Neural progenitor cell (in vitro differentiated cells): ENCODE results near the gene TNS3. TPM values are rescaled to one million over a fixed set of nuclear protein-coding genes. Genes with fewer than 3 reads are reported as not detected.

ENCODE experiments used
- DNase-seq: peaks from one replicate; pipeline ENCODE4 v3.0.0-alpha.2; 2016; ENCODE audit warnings: low spot score
- H2AFZ ChIP-seq: fragments of 200-600 bp; sonication (generic); replicated peaks from 2 replicates; pipeline ENCODE4 v1.6.1; 2016; ENCODE audit warnings: antibody characterized with exemption
- H3F3A ChIP-seq: fragments of 200-600 bp; sonication (generic); 2 replicates; pipeline ENCODE4 v1.6.1; 2016; ENCODE audit warnings: antibody characterized with exemption, low read depth
- H3K27ac ChIP-seq: fragments of 200-600 bp; sonication (generic); 2 replicates; pipeline ENCODE4 v1.5.1; 2016; ENCODE audit warnings: mild to moderate bottlenecking
- H3K27me3 ChIP-seq: fragments of 200-600 bp; sonication (generic); 2 replicates; pipeline ENCODE4 v1.6.1; 2016; ENCODE audit warnings: mild to moderate bottlenecking, moderate library complexity
- H3K36me3 ChIP-seq: fragments of 200-600 bp; sonication (generic); 2 replicates; pipeline ENCODE4 v1.5.1; 2016
- H3K4me1 ChIP-seq: fragments of 200-600 bp; sonication (generic); 2 replicates; pipeline ENCODE4 v1.6.1; 2016; ENCODE audit warnings: mixed run types
- H3K4me2 ChIP-seq: fragments of 200-600 bp; sonication (generic); 2 replicates; pipeline ENCODE4 v1.6.1; 2016
- H3K4me3 ChIP-seq: fragments of 200-600 bp; sonication (generic); 2 replicates; pipeline ENCODE4 v1.5.1; 2016
- H3K79me2 ChIP-seq: fragments of 200-600 bp; sonication (generic); 2 replicates; pipeline ENCODE4 v1.6.1; 2016; ENCODE audit warnings: low read depth
- H3K9ac ChIP-seq: fragments of 200-600 bp; sonication (generic); 2 replicates; pipeline ENCODE4 v1.6.1; 2016
- H3K9me3 ChIP-seq: fragments of 200-600 bp; sonication (generic); 2 replicates; pipeline ENCODE4 v1.5.1; 2016; ENCODE audit warnings: low read depth
- H4K20me1 ChIP-seq: fragments of 200-600 bp; sonication (generic); 2 replicates; pipeline ENCODE4 v1.6.1; 2016; ENCODE audit warnings: low read depth
- H3K27ac Mint-ChIP-seq: 3 replicates; pipeline ENCODE4 v1.8.0; 2021; ENCODE audit warnings: mixed read lengths
- H3K27me3 Mint-ChIP-seq: 2 replicates; pipeline ENCODE4 v1.8.0; 2022; ENCODE audit warnings: low read depth, mild to moderate bottlenecking, inconsistent platforms, moderate library complexity, mixed read lengths; ENCODE audit not compliant: insufficient read depth
- H3K36me3 Mint-ChIP-seq: 3 replicates; pipeline ENCODE4 v1.8.0; 2021; ENCODE audit warnings: mixed read lengths
- H3K4me1 Mint-ChIP-seq: 3 replicates; pipeline ENCODE4 v1.8.0; 2021; ENCODE audit warnings: mixed read lengths
- H3K4me3 Mint-ChIP-seq: 3 replicates; pipeline ENCODE4 v1.8.0; 2021; ENCODE audit warnings: mild to moderate bottlenecking, moderate library complexity, mixed read lengths
- H3K9me3 Mint-ChIP-seq: 3 replicates; pipeline ENCODE4 v1.8.0; 2020; ENCODE audit warnings: mixed read lengths
- EZH2 ChIP-seq: fragments of 200-600 bp; sonication (generic); IDR thresholded peaks from 2 replicates; pipeline ENCODE4 v1.6.1; 2017; ENCODE audit warnings: antibody characterized with exemption, mild to moderate bottlenecking, moderate library complexity
- EZH2phosphoT487 ChIP-seq: fragments of 200-600 bp; sonication (generic); IDR thresholded peaks from 2 replicates; pipeline ENCODE4 v1.6.1; 2017; ENCODE audit warnings: antibody characterized with exemption
- total RNA-seq: library from RNA; depleted of rRNA; stranded (reverse); fragments of >200 nt; gene quantifications from 2 replicates; pipeline ENCODE4 v1.2.3, GENCODE V29; 2015; ENCODE audit warnings: low replicate concordance
- TF ChIP-seq, protein P1 (sequence below): fragments of 200-600 bp; sonication (generic); IDR thresholded peaks from 2 replicates; pipeline ENCODE4 v1.5.1; 2017; ENCODE audit warnings: antibody characterized with exemption, mild to moderate bottlenecking

TNS3 gene
- total RNA-seq, 1 donor from 2014 or later = 15.0 TPM

DNA sequence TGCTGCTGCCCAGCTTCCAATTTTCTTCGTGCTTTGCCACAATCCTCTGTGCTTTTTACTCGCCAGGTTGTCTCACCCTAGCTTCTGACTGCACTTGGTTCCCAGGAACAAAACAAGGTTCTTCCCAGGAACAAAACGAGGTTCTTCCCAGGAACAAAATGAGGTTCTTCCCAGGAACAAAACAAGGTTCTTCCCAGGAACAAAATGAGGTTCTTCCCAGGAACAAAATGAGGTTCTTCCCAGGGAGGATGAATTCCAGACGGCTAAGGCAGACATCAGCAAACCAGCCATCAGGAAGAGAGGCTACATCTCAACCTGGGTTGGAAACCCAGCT, 41.9 kb downstream of the TNS3 start:
- H3K9me3 ChIP-seq = no peaks in the 10 kb centered on the region
- Mint-ChIP-seq H3K9me3 (no peaks in the 10 kb centered on the region), H3K4me1 (peaks cover 41% of the 10 kb centered on the region), H3K27me3 (peaks cover 24% of the 10 kb centered on the region), H3K36me3 (no peaks in the 10 kb centered on the region), H3K27ac (no peak overlapping the region), H3K4me3 (no peak overlapping the region)
- H3K4me1 ChIP-seq = peaks cover 32% of the 10 kb centered on the region
- no peak overlapping the region for H3K4me3 ChIP-seq
- H3K79me2 ChIP-seq = no peaks in the 10 kb centered on the region
- no peaks in the 10 kb centered on the region for H3K36me3 ChIP-seq
- no peak overlapping the region for H2AFZ ChIP-seq
- no peak overlapping the region for H3K4me2 ChIP-seq
- peaks cover 7% of the 10 kb centered on the region for H4K20me1 ChIP-seq
- DNase-seq = no peak
- no peak for TF ChIP-seq EZH2
- TF ChIP-seq EZH2phosphoT487 = no peak
- TF ChIP-seq, protein P1, sequence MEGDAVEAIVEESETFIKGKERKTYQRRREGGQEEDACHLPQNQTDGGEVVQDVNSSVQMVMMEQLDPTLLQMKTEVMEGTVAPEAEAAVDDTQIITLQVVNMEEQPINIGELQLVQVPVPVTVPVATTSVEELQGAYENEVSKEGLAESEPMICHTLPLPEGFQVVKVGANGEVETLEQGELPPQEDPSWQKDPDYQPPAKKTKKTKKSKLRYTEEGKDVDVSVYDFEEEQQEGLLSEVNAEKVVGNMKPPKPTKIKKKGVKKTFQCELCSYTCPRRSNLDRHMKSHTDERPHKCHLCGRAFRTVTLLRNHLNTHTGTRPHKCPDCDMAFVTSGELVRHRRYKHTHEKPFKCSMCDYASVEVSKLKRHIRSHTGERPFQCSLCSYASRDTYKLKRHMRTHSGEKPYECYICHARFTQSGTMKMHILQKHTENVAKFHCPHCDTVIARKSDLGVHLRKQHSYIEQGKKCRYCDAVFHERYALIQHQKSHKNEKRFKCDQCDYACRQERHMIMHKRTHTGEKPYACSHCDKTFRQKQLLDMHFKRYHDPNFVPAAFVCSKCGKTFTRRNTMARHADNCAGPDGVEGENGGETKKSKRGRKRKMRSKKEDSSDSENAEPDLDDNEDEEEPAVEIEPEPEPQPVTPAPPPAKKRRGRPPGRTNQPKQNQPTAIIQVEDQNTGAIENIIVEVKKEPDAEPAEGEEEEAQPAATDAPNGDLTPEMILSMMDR = no peak
- H3K27me3 ChIP-seq = peaks cover 14% of the 10 kb centered on the region
- H3K9ac ChIP-seq = no peak overlapping the region
- peaks cover 32% of the 10 kb centered on the region for H3F3A ChIP-seq
- H3K27ac ChIP-seq = no peak overlapping the region

DNA sequence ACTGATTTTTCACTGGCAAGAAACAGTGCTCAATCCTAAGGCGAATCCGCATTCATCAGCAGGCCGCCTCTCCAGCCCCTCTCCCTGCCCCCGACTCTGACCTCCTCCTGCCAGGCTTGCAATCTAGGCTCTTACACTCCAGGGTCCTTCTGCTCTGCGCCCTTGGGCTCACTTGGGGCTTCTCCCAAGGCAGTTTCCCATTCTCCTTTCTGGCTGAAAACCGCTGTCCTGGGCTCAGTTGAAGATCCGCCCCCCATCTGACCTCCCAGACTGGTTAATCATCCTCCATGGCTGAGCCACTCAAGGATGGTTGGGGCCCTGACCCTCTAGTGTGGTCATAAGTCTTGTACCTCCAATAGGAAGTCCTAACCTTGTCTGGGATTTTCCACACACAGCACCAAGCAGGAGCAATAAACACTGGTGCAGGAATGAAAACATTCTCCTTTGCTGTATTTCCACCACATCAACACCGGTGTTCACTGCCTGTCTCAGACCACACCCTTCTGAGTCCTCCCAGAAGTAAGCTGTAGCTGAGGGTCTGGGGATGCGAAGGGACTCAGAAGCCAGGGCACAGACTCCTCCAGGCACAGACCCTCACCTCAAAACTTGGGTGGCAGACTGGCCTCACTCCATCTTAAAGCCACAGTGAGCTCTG, 42.4 kb downstream of the TNS3 start:
- no peak overlapping the region for H3K9ac ChIP-seq
- no peak overlapping the region for H3K4me2 ChIP-seq

DNA sequence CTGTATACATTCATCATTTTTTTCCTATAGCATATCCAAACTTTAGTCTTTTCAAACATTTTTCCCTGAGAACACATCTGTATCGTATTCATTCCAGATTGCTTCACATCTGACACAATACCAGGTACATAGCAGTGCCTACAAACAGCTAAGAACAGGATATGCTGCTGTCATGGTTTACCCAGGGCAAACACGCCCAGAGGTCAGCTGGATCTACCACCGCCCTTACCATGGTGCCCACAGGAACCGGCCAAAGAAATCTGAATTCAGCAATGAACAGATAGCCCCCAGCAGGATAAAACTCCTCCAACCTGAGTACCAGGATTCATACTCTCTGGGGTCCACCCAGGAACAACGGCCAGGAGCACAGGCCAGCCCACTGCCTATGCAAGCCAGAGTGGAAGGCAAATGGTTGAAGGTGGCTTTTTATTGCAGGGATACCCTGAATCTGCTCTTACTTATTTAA, 43.0 kb downstream of the TNS3 start:
- no peak for DNase-seq
- H2AFZ ChIP-seq = no peak overlapping the region
- H3K4me1 ChIP-seq = peaks cover 43% of the 10 kb centered on the region
- peaks cover 14% of the 10 kb centered on the region for H3K27me3 ChIP-seq
- peaks cover 10% of the 10 kb centered on the region for H4K20me1 ChIP-seq
- H3K4me3 Mint-ChIP-seq = peak overlapping the region; percentile 2
- no peak for TF ChIP-seq EZH2phosphoT487
- TF ChIP-seq EZH2 = no peak
- TF ChIP-seq, protein P1 = no peak
- no peaks in the 10 kb centered on the region for H3K9me3 Mint-ChIP-seq
- no peaks in the 10 kb centered on the region for H3K9me3 ChIP-seq
- peak overlapping the region; percentile 1 for H3K27ac Mint-ChIP-seq
- H3K79me2 ChIP-seq = peaks cover 2% of the 10 kb centered on the region
- H3F3A ChIP-seq = peaks cover 44% of the 10 kb centered on the region
- H3K27ac ChIP-seq = no peak overlapping the region
- no peak overlapping the region for H3K4me2 ChIP-seq
- H3K9ac ChIP-seq = no peak overlapping the region
- H3K4me3 ChIP-seq = no peak overlapping the region
- no peaks in the 10 kb centered on the region for H3K36me3 ChIP-seq
- no peaks in the 10 kb centered on the region for H3K36me3 Mint-ChIP-seq
- peaks cover 24% of the 10 kb centered on the region for H3K27me3 Mint-ChIP-seq
- H3K4me1 Mint-ChIP-seq = peaks cover 48% of the 10 kb centered on the region

More for the DNA sequence above, 42.4 kb downstream of the TNS3 start:
- no peak overlapping the region for H3K27ac ChIP-seq
- DNase-seq = no peak
- no peak overlapping the region for H3K27ac Mint-ChIP-seq
- no peaks in the 10 kb centered on the region for H3K79me2 ChIP-seq
- peaks cover 37% of the 10 kb centered on the region for H3F3A ChIP-seq
- no peaks in the 10 kb centered on the region for H3K9me3 ChIP-seq
- peaks cover 24% of the 10 kb centered on the region for H3K27me3 Mint-ChIP-seq
- H3K4me3 ChIP-seq = no peak overlapping the region
- H2AFZ ChIP-seq = no peak overlapping the region
- H3K27me3 ChIP-seq = peaks cover 14% of the 10 kb centered on the region
- TF ChIP-seq EZH2phosphoT487 (no peak), EZH2 (no peak)
- TF ChIP-seq, protein P1 = no peak
- peaks cover 10% of the 10 kb centered on the region for H4K20me1 ChIP-seq
- no peaks in the 10 kb centered on the region for H3K36me3 Mint-ChIP-seq
- H3K36me3 ChIP-seq = no peaks in the 10 kb centered on the region
- no peak overlapping the region for H3K4me3 Mint-ChIP-seq
- H3K9me3 Mint-ChIP-seq = no peaks in the 10 kb centered on the region
- H3K4me1 Mint-ChIP-seq = peaks cover 46% of the 10 kb centered on the region
- H3K4me1 ChIP-seq = peaks cover 37% of the 10 kb centered on the region
